Right lobe of liver (tissue), 6 donors: ENCODE data around the gene SEC11A. TPM values are rescaled to one million over a fixed set of nuclear protein-coding genes. Genes with fewer than 3 reads are reported as not detected.
A peak's percentile ranks its signal among the peaks of the same experiment; 100 is the strongest.
"Not testable (repeated sequence)": the region's sequence is repeated elsewhere in the genome, so short reads cannot be mapped to it uniquely, and the experiment has no call there.

Source experiments
- ATAC-seq, 4 donors: fragments of 200-7000 bp; cut with Tn5 transposase; one replicate each; pipeline ENCODE4 v1.9.1; 2020; ENCODE audit warnings: mild to moderate bottlenecking in 4 of 4, moderate library complexity in 4 of 4
- DNase-seq, 3 donors: peaks; one replicate each; pipeline ENCODE4 v3.0.0-alpha.2; 2020
- H3K27ac ChIP-seq, 3 donors: fragments of 200-600 bp; one replicate each; pipeline ENCODE4 v1.8.0; 2022
- H3K27me3 ChIP-seq, 2 donors: fragments of 200-600 bp; one replicate each; pipeline ENCODE4 v1.8.0; 2022
- H3K36me3 ChIP-seq, 4 donors: fragments of 200-600 bp; sonication (generic) in 1 of 4; one replicate each; pipeline versions ENCODE4 v1.5.1 to v1.8.0; 2017 to 2022; ENCODE audit warnings: control low read depth in 1 of 4
- H3K4me1 ChIP-seq, 4 donors: fragments of 200-600 bp; sonication (generic) in 1 of 4; one replicate each; pipeline versions ENCODE4 v1.5.1 to v1.8.0; 2017 to 2022; ENCODE audit warnings: control low read depth in 1 of 4
- H3K4me3 ChIP-seq, 3 donors: fragments of 200-600 bp; one replicate each; pipeline ENCODE4 v1.8.0; 2022
- H3K9me3 ChIP-seq, 4 donors: fragments of 200-600 bp; sonication (generic) in 1 of 4; one replicate each; pipeline versions ENCODE4 v1.5.1 to v1.8.0; 2017 to 2022; ENCODE audit warnings: control low read depth in 1 of 4
- POLR2A ChIP-seq: fragments of 450-650 bp; IDR thresholded peaks from one replicate; pipeline ENCODE4 v1.6.1; 2017; ENCODE audit warnings: antibody characterized with exemption, mild to moderate bottlenecking
- WGBS: methylation state at CpG from one replicate; pipeline ENCODE4 v1.1.6; 2018; ENCODE audit warnings: low coverage, low lambda C conversion rate; ENCODE audit not compliant: insufficient coverage; ENCODE audit errors: missing lambda C conversion rate; 5-methylcytosine and 5-hydroxymethylcytosine counted together
- intact Hi-C, 2 donors: fragments of 100-400 bp; cut with DNase I; formaldehyde crosslinking; loops; one replicate each; pipeline versions ENCODE4 v1.11.2 to v1.14.1; 2022
- total RNA-seq, 6 experiments: library from RNA; depleted of rRNA in 2 of 6; stranded (reverse); fragments of >200 nt in 2 of 6; fragmentation: NEBNext Ultra II Directional in 3 of 6; extraction: Animal tissue kit (Norgen Biotek cat#: 25700) in 3 of 6; gene quantifications; one replicate each; pipeline versions ENCODE4 v1.1.0 to v1.2.4, GENCODE V29; 2016 to 2023
- TF ChIP-seq, protein P1 (sequence below), 4 donors: fragments of 200-600 bp in 3 of 4; fragments of 450-650 bp in 1 of 4; IDR thresholded peaks; one replicate each; pipeline versions ENCODE4 v1.5.1 to v1.8.0; 2016 to 2022; ENCODE audit warnings: antibody characterized with exemption in 4 of 4, mild to moderate bottlenecking in 2 of 4
- donor health status: DM: no; HTN: yes; CAD: no.
- donor health status: DM: no; HTN: no; CAD: no.
- donor health status: DM: no; HTN: no; CAD: no.
- donor health status: DM: no; HTN: yes; CAD: no.
- donor health status: DM: no; HTN: yes; CAD: no.

SEC11A gene
- total RNA-seq, 6 experiments from 2014 or later: 58.7 to 71.5 (median 65.3) TPM

GRCh38 chr15:84645997-84646396, 69.9 kb downstream of the SEC11A start:
- no peaks in the 10 kb centered on the region for H3K27me3 ChIP-seq
- WGBS: 67% methylated on average over 1 of the region's 10 CpGs
- peaks cover 0 to 5% (median 0%) of the 10 kb centered on the region in 4 donors for H3K4me1 ChIP-seq
- no peak for DNase-seq
- peaks cover 0 to 73% (median 27%) of the 10 kb centered on the region in 4 donors for H3K36me3 ChIP-seq
- ATAC-seq: no peak
- intact Hi-C loops: loop anchor here in 1 of 2 donors (10.0 kb wide), 1 partner anchor 51 kb away; no protein-coding TSS in a partner anchor
- no peaks in the 10 kb centered on the region for H3K9me3 ChIP-seq
- no peak overlapping the region for H3K4me3 ChIP-seq
- no peak overlapping the region for H3K27ac ChIP-seq
- TF ChIP-seq, protein P1, sequence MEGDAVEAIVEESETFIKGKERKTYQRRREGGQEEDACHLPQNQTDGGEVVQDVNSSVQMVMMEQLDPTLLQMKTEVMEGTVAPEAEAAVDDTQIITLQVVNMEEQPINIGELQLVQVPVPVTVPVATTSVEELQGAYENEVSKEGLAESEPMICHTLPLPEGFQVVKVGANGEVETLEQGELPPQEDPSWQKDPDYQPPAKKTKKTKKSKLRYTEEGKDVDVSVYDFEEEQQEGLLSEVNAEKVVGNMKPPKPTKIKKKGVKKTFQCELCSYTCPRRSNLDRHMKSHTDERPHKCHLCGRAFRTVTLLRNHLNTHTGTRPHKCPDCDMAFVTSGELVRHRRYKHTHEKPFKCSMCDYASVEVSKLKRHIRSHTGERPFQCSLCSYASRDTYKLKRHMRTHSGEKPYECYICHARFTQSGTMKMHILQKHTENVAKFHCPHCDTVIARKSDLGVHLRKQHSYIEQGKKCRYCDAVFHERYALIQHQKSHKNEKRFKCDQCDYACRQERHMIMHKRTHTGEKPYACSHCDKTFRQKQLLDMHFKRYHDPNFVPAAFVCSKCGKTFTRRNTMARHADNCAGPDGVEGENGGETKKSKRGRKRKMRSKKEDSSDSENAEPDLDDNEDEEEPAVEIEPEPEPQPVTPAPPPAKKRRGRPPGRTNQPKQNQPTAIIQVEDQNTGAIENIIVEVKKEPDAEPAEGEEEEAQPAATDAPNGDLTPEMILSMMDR (IDR thresholded peaks at IDR 0.05): no peak
- no peak for TF ChIP-seq POLR2A

GRCh38 chr15:84645496-84645895, 70.4 kb downstream of the SEC11A start:
- no peak overlapping the region for H3K27ac ChIP-seq
- H3K4me1 ChIP-seq: peaks cover 0 to 5% (median 0%) of the 10 kb centered on the region in 4 donors
- intact Hi-C loops: loop anchor here in 1 of 2 donors (10.0 kb wide), 1 partner anchor 51 kb away; no protein-coding TSS in a partner anchor
- TF ChIP-seq, protein P1 (IDR thresholded peaks at IDR 0.05): no peak
- no peak for TF ChIP-seq POLR2A
- no peak for ATAC-seq
- H3K36me3 ChIP-seq: peaks cover 0 to 73% (median 31%) of the 10 kb centered on the region in 4 donors
- no peaks in the 10 kb centered on the region for H3K9me3 ChIP-seq
- no peaks in the 10 kb centered on the region for H3K27me3 ChIP-seq
- WGBS: 84% methylated on average over 4 of the region's 10 CpGs
- no peak for DNase-seq
- H3K4me3 ChIP-seq: no peak overlapping the region

- Histone ChIP-seq H3K4me1 (peaks cover 0 to 3% (median 0%) of the 10 kb centered on the region in 4 donors), H3K27me3 (no peaks in the 10 kb centered on the region), H3K4me3 (no peak overlapping the region), H3K36me3 (peaks cover 0 to 89% (median 26%) of the 10 kb centered on the region in 4 donors), H3K9me3 (no peaks in the 10 kb centered on the region), H3K27ac (no peak overlapping the region)
- no peak for ATAC-seq
- intact Hi-C loops: loop anchor here (5.0 to 10.0 kb wide), 2 partner anchors 47 to 49 kb away; no protein-coding TSS in a partner anchor
- 82% methylated on average over 4 of the region's 6 CpGs for WGBS
- TF ChIP-seq POLR2A: no peak
- TF ChIP-seq, protein P1 (IDR thresholded peaks at IDR 0.05): no peak
- DNase-seq: no peak
Observed at GRCh38 chr15:84643838-84644237, 72.1 kb downstream of the SEC11A start.

DNA sequence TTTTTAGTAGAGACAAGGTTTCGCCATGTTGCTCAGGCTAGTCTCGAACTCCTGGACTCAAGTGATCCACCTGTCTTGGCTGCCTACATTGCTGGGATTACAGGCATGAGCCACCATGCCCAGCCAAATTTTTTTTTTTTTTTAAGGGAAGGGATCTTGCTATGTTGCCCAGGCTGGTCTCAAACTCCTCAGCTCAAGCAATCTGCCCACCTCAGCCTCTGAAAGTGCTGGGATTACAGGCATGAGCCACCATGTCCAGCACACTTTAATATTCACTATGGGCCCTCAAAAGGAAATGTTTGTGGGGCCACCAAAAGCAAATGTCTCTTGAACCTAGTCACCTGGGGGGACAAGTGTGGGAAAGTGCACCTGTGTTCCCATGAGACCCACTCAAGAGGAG, 73.3 kb downstream of the SEC11A start:
- not testable (repeated sequence) for H3K9me3 ChIP-seq, ATAC-seq, H3K4me1 ChIP-seq, H3K27me3 ChIP-seq, H3K4me3 ChIP-seq, H3K27ac ChIP-seq
- H3K36me3 ChIP-seq: peaks cover 0 to 81% (median 24%) of the 10 kb centered on the region in 4 donors
- peak in 1 of 3 donors; percentile 1 for DNase-seq
- intact Hi-C loops: loop anchor here (5.0 to 10.0 kb wide), 2 partner anchors 45 to 48 kb away; no protein-coding TSS in a partner anchor
- WGBS: 58% methylated on average over 2 of the region's 2 CpGs

- not testable (repeated sequence) for H3K27ac ChIP-seq, H3K4me3 ChIP-seq, H3K4me1 ChIP-seq, ATAC-seq, H3K27me3 ChIP-seq, H3K9me3 ChIP-seq
- intact Hi-C loops: loop anchor here (5.0 to 10.0 kb wide), 2 partner anchors 45 to 47 kb away; no protein-coding TSS in a partner anchor
- peak in 1 of 3 donors; percentile 4 for DNase-seq
- WGBS: 89% methylated on average over 5 of the region's 9 CpGs
- H3K36me3 ChIP-seq: peaks cover 0 to 79% (median 20%) of the 10 kb centered on the region in 4 donors
Observed at GRCh38 chr15:84641871-84642270, 74.1 kb downstream of the SEC11A start.
